ENCODE measurements around the gene SRPK2.
A peak's percentile ranks its signal among the peaks of the same experiment; 100 is the strongest.

Gene SRPK2

GRCh38 chr7:105189859-105190492 lies 198.7 kb downstream of the SRPK2 start:
- TF ChIP-seq CTCF (conservative IDR thresholded peaks at IDR 0.05; ENCODE audit: low read depth, low read length) = no peak

GRCh38 chr7:105188201-105188600 lies 200.5 kb downstream of the SRPK2 start:
- H3K4me3 ChIP-seq (ENCODE audit: low read depth, low read length) = no peak overlapping the region
- TF ChIP-seq CTCF (conservative IDR thresholded peaks at IDR 0.05; ENCODE audit: low read depth, low read length) = no peak
- DNase-seq (ENCODE audit: low read depth) = peak; percentile 40

More at GRCh38 chr7:105189859-105190492, 198.7 kb downstream of the SRPK2 start:
- H3K4me3 ChIP-seq (ENCODE audit: low read depth, low read length) = no peak overlapping the region
- no peak for DNase-seq (ENCODE audit: low read depth)

GRCh38 chr7:105187302-105188169 lies 201.2 kb downstream of the SRPK2 start:
- H3K4me3 ChIP-seq (ENCODE audit: low read depth, low read length) = no peak overlapping the region
- TF ChIP-seq CTCF (conservative IDR thresholded peaks at IDR 0.05; ENCODE audit: low read depth, low read length) = no peak
- DNase-seq (ENCODE audit: low read depth) = no peak

- TF ChIP-seq CTCF (conservative IDR thresholded peaks at IDR 0.05; ENCODE audit: low read depth, low read length) = no peak
- no peak overlapping the region for H3K4me3 ChIP-seq (ENCODE audit: low read depth, low read length)
- DNase-seq (ENCODE audit: low read depth) = peak; percentile 37
Measured at GRCh38 chr7:105185290-105186010, 203.3 kb downstream of the SRPK2 start.

- no peak for TF ChIP-seq CTCF (conservative IDR thresholded peaks at IDR 0.05; ENCODE audit: low read depth, low read length)
- no peak for DNase-seq (ENCODE audit: low read depth)
- no peak overlapping the region for H3K4me3 ChIP-seq (ENCODE audit: low read depth, low read length)
Measured at GRCh38 chr7:105180002-105180401, 208.7 kb downstream of the SRPK2 start.

GRCh38 chr7:105178928-105179541 lies 209.7 kb downstream of the SRPK2 start:
- no peak overlapping the region for H3K4me3 ChIP-seq (ENCODE audit: low read depth, low read length)
- TF ChIP-seq CTCF (conservative IDR thresholded peaks at IDR 0.05; ENCODE audit: low read depth, low read length) = no peak
- DNase-seq (ENCODE audit: low read depth) = peak; percentile 47

Measured in choroid plexus epithelial cell (primary cell).